T-helper 2 cell treated with Interferon-gamma antibody and Interleukin-4, amounts not matched to agents 5 μg/mL and 100 μg/mL, for 36 hours (primary cell): ENCODE measurements around the gene PPBP.
"Not testable (repeated sequence)": the region's sequence is repeated elsewhere in the genome, so short reads cannot be mapped to it uniquely, and the experiment has no call there.

Source experiments
- DNase-seq: peaks from one replicate; pipeline ENCODE4 v3.0.0; 2021; ENCODE audit warnings: low spot score
- H3K27ac Mint-ChIP-seq: one replicate; pipeline ENCODE4 v1.8.0; 2021; ENCODE audit warnings: mild to moderate bottlenecking, mixed read lengths
- H3K27me3 Mint-ChIP-seq: one replicate; pipeline ENCODE4 v1.8.0; 2021; ENCODE audit warnings: low read depth, mixed read lengths
- H3K36me3 Mint-ChIP-seq: one replicate; pipeline ENCODE4 v1.8.0; 2021; ENCODE audit warnings: low read depth, mixed read lengths
- H3K4me1 Mint-ChIP-seq: one replicate; pipeline ENCODE4 v1.8.0; 2021; ENCODE audit warnings: low read depth, mixed read lengths
- H3K4me3 Mint-ChIP-seq: one replicate; pipeline ENCODE4 v1.8.0; 2022; ENCODE audit warnings: mild to moderate bottlenecking, moderate library complexity, mixed read lengths
- H3K9me3 Mint-ChIP-seq: one replicate; pipeline ENCODE4 v1.8.0; 2021; ENCODE audit warnings: mixed read lengths

Gene PPBP

DNA sequence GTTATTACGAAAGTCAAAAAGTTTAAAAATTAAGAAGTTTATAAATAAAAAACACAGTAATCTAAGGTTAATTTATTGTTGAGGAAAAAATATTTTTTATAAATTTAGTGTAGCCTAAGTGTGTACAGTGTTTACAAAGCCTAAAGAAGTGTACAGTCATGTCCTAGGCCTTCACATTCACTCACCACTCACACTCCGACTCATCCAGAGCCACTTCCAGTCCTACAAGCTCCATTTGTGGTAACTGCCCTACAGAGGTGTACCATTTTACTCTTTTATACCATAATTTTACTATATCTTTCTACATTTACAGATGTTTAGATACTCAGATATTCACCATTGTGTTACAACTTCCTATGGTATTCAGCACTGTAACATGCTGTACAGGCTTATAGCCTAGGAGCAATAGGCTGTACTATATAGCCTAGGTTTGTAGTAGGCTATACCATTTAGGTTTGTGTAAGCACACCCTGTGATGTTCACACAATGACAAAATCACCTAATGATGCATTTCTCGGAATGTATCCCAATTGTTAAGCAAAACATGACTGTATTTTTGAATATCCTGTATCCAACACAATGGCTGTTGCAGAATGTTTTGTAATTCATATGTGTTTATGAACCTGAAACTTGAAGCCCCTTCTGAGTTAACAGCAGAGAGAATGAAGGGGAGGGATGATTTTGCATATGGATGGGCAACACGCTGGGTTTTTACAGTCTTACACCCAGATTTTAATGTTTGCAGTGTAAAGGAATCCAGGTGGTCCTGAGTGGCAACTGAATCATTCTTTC is 3.1 kb downstream of the PPBP start:
- Mint-ChIP-seq H3K4me1 (no peaks in the 10 kb centered on the region), H3K27ac (no peak overlapping the region), H3K36me3 (no peaks in the 10 kb centered on the region), H3K9me3 (no peaks in the 10 kb centered on the region), H3K4me3 (no peak overlapping the region), H3K27me3 (no peaks in the 10 kb centered on the region)
- DNase-seq, result no peak

- H3K27me3 Mint-ChIP-seq, H3K4me1 Mint-ChIP-seq, H3K4me3 Mint-ChIP-seq, H3K27ac Mint-ChIP-seq, H3K36me3 Mint-ChIP-seq, DNase-seq, H3K9me3 Mint-ChIP-seq: not testable (repeated sequence)
These were observed 6.8 kb downstream of the PPBP start for GRCh38 chr4:73981175-73981574.

DNA sequence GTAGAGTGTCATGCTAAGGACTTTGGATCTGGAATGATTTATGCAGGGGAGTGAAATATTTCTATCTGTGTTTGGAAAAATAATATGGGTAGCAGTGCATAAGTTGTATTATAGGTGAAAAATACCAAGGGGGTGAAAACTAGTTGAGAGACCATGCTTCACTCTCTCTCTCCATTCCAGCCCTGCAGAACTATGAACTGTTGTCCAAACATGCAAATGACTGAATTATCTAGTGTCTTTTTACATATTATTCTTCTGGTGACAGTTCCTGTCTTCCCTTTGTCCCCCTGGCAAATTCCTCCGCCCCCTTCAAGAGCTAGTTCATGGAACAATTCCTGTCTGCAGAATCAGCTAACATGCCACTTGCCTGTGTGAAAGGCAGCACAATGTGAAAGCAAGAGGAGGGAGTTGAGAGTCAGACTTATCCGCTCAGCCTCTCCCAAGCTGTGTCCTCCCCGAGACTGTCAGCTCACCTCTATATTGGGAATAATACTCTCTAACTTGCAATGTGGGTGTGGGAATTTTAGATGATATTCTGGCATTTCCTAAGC is 8.5 kb downstream of the PPBP start:
- Mint-ChIP-seq H3K4me3 (no peak overlapping the region), H3K36me3 (no peaks in the 10 kb centered on the region), H3K9me3 (no peaks in the 10 kb centered on the region), H3K27ac (no peak overlapping the region), H3K4me1 (no peaks in the 10 kb centered on the region), H3K27me3 (no peaks in the 10 kb centered on the region)
- DNase-seq, result no peak

DNA sequence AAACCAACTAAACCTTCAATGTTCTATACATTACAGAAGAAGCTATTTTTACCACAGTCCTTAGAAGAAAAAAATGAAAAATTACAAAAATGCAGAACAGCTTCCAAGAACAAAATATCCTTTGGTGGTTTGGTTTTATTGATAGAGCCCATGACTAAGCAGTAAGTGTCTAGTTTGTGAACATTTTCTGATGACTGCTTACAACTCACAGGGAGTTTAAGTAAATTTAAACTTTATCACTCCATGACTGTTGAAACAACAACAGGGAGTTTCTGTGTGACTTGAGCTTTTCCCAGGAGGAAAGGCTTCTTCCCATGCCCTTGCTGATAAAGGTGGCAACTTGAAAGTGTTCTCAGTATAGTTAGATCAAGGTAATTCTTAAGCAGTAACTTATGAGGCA is 9.1 kb downstream of the PPBP start:
- H3K4me3 Mint-ChIP-seq, result no peak overlapping the region
- H3K9me3 Mint-ChIP-seq, result no peaks in the 10 kb centered on the region
- no peak overlapping the region for H3K27ac Mint-ChIP-seq
- H3K36me3 Mint-ChIP-seq, result no peaks in the 10 kb centered on the region
- no peak for DNase-seq
- H3K27me3 Mint-ChIP-seq, result no peaks in the 10 kb centered on the region
- no peaks in the 10 kb centered on the region for H3K4me1 Mint-ChIP-seq

- Mint-ChIP-seq H3K4me1 (no peaks in the 10 kb centered on the region), H3K27ac (no peak overlapping the region), H3K9me3 (peaks cover 4% of the 10 kb centered on the region), H3K36me3 (no peaks in the 10 kb centered on the region), H3K27me3 (no peaks in the 10 kb centered on the region), H3K4me3 (no peak overlapping the region)
- DNase-seq, result no peak
These were observed 11.3 kb downstream of the PPBP start for GRCh38 chr4:73976716-73977115.

- DNase-seq, result no peak
- Mint-ChIP-seq H3K36me3 (no peaks in the 10 kb centered on the region), H3K4me3 (no peak overlapping the region), H3K9me3 (peaks cover 8% of the 10 kb centered on the region), H3K27me3 (no peaks in the 10 kb centered on the region), H3K4me1 (no peaks in the 10 kb centered on the region), H3K27ac (no peak overlapping the region)
These were observed 11.8 kb downstream of the PPBP start for GRCh38 chr4:73976217-73976616.

DNA sequence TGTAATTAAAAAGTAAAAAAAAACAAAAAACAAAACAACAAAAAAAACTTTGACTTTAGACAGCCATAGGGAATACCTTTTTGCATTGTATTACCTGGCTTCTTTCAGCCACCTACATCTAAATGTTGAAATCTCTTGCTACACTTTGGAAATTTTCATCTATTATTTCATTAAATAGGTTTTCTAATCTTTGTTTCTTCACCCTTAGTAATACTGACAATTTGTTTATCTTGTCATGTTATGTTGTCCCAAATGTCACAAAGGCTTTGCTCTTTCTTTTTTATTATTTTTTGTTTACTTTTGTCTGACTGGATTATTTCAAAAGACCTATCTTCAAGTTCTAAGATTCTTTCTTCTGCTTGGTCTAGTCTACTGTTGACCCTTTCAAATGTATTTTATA is 13.6 kb downstream of the PPBP start:
- peaks cover 9% of the 10 kb centered on the region for H3K9me3 Mint-ChIP-seq
- no peaks in the 10 kb centered on the region for H3K27me3 Mint-ChIP-seq
- no peak overlapping the region for H3K27ac Mint-ChIP-seq
- no peak for DNase-seq
- no peaks in the 10 kb centered on the region for H3K4me1 Mint-ChIP-seq
- no peaks in the 10 kb centered on the region for H3K36me3 Mint-ChIP-seq
- no peak overlapping the region for H3K4me3 Mint-ChIP-seq

DNA sequence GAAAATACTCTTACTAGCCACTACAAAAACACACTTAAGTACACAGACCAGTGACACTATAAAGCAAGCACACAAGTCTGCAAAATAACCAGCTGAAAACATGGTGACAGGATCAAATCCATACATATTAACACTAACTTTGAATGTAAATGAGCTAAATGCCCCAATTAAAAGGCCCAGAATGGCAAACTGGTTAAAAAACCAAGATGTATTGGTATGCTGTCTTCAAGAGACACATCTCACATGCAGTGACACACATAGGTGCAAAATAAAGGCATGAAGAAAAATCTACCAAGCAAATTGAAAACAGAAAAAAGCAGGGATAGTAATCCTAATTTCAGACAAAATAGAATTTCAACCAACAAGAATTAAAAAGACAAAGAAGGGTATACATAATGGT is 17.0 kb downstream of the PPBP start:
- Mint-ChIP-seq H3K36me3 (no peaks in the 10 kb centered on the region), H3K27me3 (no peaks in the 10 kb centered on the region)

GRCh38 chr4:73970011-73970410 is 18.0 kb downstream of the PPBP start:
- H3K4me1 Mint-ChIP-seq, result no peaks in the 10 kb centered on the region
- DNase-seq, result no peak
- H3K36me3 Mint-ChIP-seq, result no peaks in the 10 kb centered on the region
- peaks cover 9% of the 10 kb centered on the region for H3K9me3 Mint-ChIP-seq
- no peak overlapping the region for H3K4me3 Mint-ChIP-seq
- no peak overlapping the region for H3K27ac Mint-ChIP-seq
- H3K27me3 Mint-ChIP-seq, result no peaks in the 10 kb centered on the region

More for the DNA sequence above, 17.0 kb downstream of the PPBP start:
- DNase-seq, result no peak
- no peaks in the 10 kb centered on the region for H3K4me1 Mint-ChIP-seq
- H3K27ac Mint-ChIP-seq, result no peak overlapping the region
- peaks cover 9% of the 10 kb centered on the region for H3K9me3 Mint-ChIP-seq
- H3K4me3 Mint-ChIP-seq, result no peak overlapping the region

DNA sequence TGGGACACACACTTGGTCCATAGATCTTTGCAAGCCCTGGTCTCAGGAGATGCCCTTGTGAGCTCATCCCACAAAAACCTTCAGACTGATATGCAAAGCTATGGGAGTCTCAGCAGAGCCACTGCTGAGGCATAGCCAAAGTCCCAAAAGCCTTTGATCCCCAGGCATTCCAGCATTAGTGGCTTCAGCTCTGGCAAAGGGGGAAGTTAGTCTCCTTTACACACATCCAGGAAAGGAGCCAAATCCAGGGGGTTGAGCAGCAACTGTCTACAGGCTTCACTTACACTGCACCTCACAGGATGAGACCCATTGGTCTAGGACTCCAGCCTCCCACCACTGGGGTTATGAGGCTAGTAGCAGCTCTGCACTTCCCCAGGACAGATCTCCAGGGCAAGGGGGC is 20.1 kb downstream of the PPBP start:
- H3K27me3 Mint-ChIP-seq, result no peaks in the 10 kb centered on the region
- no peaks in the 10 kb centered on the region for H3K4me1 Mint-ChIP-seq
- H3K4me3 Mint-ChIP-seq, result no peak overlapping the region
- H3K27ac Mint-ChIP-seq, result no peak overlapping the region
- no peak for DNase-seq
- no peaks in the 10 kb centered on the region for H3K36me3 Mint-ChIP-seq
- H3K9me3 Mint-ChIP-seq, result peaks cover 5% of the 10 kb centered on the region

- Mint-ChIP-seq H3K9me3 (peaks cover 18% of the 10 kb centered on the region), H3K27me3 (no peaks in the 10 kb centered on the region), H3K36me3 (no peaks in the 10 kb centered on the region), H3K4me3 (no peak overlapping the region), H3K4me1 (no peaks in the 10 kb centered on the region), H3K27ac (no peak overlapping the region)
- DNase-seq, result no peak
These were observed 23.0 kb downstream of the PPBP start for GRCh38 chr4:73964862-73965611.

- H3K27ac Mint-ChIP-seq, result no peak overlapping the region
- no peaks in the 10 kb centered on the region for H3K36me3 Mint-ChIP-seq
- no peaks in the 10 kb centered on the region for H3K4me1 Mint-ChIP-seq
- H3K4me3 Mint-ChIP-seq, result no peak overlapping the region
- no peaks in the 10 kb centered on the region for H3K27me3 Mint-ChIP-seq
- H3K9me3 Mint-ChIP-seq, result peaks cover 25% of the 10 kb centered on the region
- DNase-seq, result no peak
These were observed 25.3 kb downstream of the PPBP start for GRCh38 chr4:73962724-73963123.

GRCh38 chr4:73959041-73959440 is 28.9 kb downstream of the PPBP start:
- H3K9me3 Mint-ChIP-seq, result peaks cover 25% of the 10 kb centered on the region

DNA sequence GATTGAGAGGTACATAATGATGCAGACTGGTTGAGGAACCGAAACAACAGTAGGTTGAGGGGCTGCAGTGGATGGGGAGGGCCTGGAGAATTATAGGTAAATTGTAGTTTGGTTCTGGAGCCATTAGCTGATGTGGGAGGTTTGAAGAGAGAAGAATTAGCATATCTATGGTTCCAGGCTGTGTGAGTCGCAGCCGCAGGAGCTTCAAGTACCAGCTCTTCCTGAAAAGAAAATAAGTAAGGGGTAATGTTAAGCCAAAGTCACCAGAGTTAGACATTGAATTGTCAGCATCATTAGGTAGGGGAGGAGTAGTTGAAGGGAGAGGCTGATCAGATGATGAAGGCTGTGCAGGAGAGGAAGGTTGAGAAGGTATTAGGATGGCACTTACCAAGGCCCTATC is 35.6 kb downstream of the PPBP start:
- H3K36me3 Mint-ChIP-seq, result no peaks in the 10 kb centered on the region
- no peaks in the 10 kb centered on the region for H3K9me3 Mint-ChIP-seq
- no peak for DNase-seq
- no peak overlapping the region for H3K4me3 Mint-ChIP-seq
- no peaks in the 10 kb centered on the region for H3K27me3 Mint-ChIP-seq
- H3K4me1 Mint-ChIP-seq, result no peaks in the 10 kb centered on the region
- H3K27ac Mint-ChIP-seq, result no peak overlapping the region

More at GRCh38 chr4:73959041-73959440, 28.9 kb downstream of the PPBP start:
- H3K36me3 Mint-ChIP-seq, H3K27ac Mint-ChIP-seq, H3K4me3 Mint-ChIP-seq, H3K27me3 Mint-ChIP-seq, DNase-seq, H3K4me1 Mint-ChIP-seq: not testable (repeated sequence)
